Measurements from ENCODE around the gene HRH2.
"Not testable (repeated sequence)": the region's sequence is repeated elsewhere in the genome, so short reads cannot be mapped to it uniquely, and the experiment has no call there.

The HRH2 gene

DNA sequence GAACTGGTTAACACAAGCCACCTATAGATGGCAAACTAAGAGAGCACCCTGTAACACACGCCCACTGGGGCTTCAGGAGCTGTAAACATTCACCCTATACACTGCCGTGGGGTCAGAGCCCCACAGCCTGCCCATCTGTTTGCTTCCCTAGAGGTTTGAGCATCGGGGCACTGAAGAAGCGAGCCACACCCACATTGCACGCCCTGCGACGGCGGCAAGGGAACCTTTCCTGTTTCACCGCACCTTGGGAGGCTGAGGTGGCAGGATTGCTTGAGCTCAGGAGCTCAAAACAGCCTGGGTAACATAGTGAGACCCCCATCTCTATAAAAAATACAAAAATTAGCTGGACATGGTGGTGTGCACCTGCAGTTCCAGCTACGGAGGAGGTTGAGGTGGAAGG is 76.6 kb downstream of the HRH2 start:
- in situ Hi-C loops (cut with MboI; ENCODE audit: low sequenced_read_pairs) = loop anchor here (25.0 kb wide), 1 partner anchor 153 kb away; no protein-coding TSS in a partner anchor

DNA sequence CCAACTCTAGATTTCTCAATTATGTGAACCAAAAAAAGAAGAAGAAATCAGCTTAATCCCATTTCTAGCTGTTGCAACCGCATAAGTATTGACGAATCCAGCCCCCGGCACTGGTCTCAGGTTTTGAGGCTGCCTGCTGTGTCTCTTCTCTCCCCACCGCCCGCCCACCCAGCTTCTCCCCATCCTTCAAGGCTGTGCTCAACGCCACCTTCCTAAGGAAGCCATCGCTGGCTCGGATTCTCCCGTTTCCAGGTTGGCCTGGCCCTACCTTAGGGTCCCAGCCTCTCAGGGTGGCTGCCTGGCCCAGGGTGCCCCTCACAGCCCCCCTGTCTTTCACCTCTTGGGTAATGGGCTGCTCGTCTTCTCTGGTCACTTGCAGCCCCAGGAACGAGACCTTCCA is 77.8 kb downstream of the HRH2 start:
- in situ Hi-C loops (cut with MboI; ENCODE audit: low sequenced_read_pairs) = loop anchor here (25.0 kb wide), 1 partner anchor 152 kb away; no protein-coding TSS in a partner anchor

DNA sequence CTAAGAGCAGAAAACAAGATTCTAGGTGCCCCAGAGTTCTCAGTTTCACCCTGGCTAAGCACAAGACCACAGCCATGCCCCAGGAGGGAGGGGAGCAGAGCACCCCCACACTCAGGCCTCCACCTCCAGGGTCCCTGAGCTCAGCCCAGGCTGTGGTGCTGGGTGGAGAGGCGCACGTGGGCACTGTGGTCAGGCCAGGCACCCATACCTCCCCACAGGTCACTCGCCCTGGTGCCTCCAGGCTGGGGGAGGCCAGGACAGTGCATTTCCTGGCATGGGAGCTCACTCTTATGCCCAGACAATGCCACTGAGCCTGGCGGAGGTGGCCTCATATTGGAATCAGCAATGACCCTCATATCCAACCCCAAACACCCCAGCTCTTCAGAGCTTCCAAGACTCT is 78.8 kb downstream of the HRH2 start:
- in situ Hi-C loops (cut with MboI; ENCODE audit: low sequenced_read_pairs) = loop anchor here (25.0 kb wide), 1 partner anchor 151 kb away; no protein-coding TSS in a partner anchor

DNA sequence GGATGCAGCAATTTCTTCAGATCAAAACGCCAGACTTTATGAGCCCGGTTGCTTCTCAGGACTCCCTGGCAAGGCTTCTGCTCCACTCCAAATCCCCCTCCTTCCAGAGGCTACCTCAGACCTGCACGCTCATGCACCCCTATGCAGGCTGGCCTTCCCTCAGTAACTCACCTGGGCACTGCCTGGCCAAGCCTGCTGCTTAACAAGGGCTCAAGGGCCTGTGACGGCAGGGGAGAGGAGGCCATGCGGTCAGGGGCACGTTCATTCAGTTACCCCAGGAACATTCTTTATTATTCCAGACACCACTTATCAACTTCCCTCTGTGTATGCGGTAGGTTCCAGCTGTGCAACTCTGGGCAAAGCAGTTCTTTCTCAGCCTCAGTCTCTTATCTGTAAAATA is 79.6 kb downstream of the HRH2 start:
- in situ Hi-C loops (cut with MboI; ENCODE audit: low sequenced_read_pairs) = loop anchor here (25.0 kb wide), 1 partner anchor 150 kb away; no protein-coding TSS in a partner anchor

DNA sequence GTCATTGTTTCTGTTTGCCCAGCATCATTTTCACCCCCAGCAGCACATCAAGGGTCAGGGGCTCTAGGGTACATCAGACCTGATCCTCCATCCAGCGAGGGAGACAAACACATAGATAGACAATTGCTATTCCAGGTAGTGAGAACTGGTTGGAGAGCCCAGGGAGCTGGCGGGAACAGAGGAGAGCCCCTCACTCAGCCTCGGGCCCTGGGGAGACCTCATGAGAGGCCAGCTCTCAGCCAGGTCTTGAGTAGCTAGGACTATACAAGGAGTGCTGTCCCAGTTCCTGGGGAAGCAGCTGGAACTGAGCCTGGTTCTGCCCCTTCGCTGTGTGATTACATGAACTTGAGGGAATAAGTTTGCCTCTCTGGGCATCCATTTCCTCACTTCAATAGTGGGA is 80.3 kb downstream of the HRH2 start:
- in situ Hi-C loops (cut with MboI; ENCODE audit: low sequenced_read_pairs) = loop anchor here (25.0 kb wide), 1 partner anchor 149 kb away; no protein-coding TSS in a partner anchor

DNA sequence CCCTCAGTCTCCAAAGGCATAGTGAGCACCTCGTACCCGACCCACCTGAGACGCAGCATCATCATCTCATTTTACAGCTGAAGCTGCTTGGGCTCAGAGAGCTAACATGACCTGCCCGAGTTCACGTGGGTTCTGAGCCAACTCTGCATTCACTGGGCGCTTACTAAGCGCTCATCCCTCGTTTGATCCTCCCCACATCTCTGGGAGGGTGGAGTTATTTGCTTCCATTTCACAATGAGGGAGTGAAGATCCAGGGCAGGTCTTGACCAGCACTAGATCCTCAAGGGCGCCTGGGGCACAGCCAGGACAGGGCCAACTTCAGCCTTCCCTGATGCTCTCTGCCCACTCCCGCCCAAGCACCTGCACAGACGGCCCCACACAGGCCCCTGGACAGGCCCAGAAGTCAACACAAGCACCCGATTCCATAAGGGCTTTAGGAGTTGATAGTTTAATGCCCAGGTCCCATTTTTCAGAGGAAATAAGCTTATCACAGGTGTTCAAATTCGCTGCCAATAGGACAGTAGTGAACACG is 80.8 kb downstream of the HRH2 start:
- in situ Hi-C loops (cut with MboI; ENCODE audit: low sequenced_read_pairs) = loop anchor here (25.0 kb wide), 1 partner anchor 149 kb away; no protein-coding TSS in a partner anchor

DNA sequence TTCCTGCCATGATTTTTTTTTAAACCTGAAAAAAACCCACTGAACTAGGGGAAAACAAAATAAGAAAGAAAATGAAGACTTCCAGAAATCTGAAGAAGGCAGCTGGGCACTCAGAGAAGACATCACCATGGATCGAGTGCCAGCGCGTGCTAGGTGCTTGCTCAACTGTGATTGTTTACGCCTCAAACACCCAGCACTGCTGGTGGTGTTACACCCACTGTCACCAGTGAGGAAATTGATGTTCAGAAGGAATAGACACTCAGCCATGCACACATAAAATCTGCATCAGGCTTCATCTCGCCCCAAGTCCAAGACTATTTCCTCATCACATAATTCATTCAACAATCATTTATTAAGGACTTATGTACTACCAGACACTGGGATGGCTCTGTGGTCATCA is 82.1 kb downstream of the HRH2 start:
- in situ Hi-C loops (cut with MboI; ENCODE audit: low sequenced_read_pairs) = loop anchor here (25.0 kb wide), 1 partner anchor 147 kb away; no protein-coding TSS in a partner anchor

DNA sequence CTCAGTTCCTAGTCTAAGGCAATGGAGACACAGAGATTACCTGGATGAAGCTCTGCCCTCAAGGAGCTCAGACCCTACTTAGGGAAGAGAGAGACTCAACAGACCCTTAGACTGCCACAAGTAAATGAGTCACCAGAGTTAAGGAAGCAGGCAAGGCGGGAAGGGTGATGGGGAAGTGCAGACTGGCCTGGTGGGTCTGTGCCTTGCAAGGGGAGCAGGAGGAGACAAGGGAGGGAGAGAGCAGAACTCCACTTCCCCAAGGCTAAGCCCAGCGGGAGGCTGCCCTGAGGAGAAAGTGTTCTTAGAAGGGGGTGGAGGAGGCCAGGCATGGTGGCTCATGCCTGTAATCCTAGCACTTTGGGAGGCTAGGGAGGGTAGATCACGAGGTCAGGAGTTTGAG is 83.7 kb downstream of the HRH2 start:
- in situ Hi-C loops (cut with MboI; ENCODE audit: low sequenced_read_pairs) = loop anchor here (25.0 kb wide), 1 partner anchor 146 kb away; no protein-coding TSS in a partner anchor

DNA sequence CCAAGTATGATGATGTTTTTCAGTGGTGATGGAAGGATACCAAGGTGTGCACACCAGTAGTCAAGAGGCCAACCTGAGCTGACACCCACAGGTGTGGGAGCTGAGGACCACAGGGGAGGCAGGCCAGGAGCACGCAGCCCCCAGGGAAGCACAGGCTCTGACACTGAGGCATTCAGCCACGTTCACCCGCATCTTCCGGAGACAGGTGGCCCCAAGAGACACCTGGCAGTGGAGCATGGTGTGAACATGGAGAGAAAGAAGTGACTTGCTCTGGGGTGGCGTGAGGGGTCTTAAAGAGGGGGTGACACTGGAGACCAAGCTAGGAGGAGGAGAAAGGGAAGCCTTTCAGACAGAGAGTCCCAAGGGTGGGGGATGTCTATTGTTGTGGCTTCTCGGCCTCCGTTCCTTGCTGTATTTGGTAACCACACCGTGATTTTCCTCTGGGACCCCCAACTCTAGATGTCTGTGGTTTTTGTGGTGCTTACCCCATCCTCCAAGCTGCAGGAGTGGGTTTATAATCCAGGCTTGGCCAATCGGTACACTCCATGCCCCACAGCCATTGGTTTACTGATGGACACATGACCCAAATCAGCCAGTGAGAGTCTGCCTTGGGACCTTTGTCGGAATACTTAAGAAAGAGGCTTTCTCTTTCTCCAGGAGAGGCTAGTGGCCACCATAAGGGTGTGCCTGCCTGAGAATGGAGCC is 84.6 kb downstream of the HRH2 start:
- in situ Hi-C loops (cut with MboI; ENCODE audit: low sequenced_read_pairs) = loop anchor here (25.0 kb wide), 1 partner anchor 145 kb away; no protein-coding TSS in a partner anchor

DNA sequence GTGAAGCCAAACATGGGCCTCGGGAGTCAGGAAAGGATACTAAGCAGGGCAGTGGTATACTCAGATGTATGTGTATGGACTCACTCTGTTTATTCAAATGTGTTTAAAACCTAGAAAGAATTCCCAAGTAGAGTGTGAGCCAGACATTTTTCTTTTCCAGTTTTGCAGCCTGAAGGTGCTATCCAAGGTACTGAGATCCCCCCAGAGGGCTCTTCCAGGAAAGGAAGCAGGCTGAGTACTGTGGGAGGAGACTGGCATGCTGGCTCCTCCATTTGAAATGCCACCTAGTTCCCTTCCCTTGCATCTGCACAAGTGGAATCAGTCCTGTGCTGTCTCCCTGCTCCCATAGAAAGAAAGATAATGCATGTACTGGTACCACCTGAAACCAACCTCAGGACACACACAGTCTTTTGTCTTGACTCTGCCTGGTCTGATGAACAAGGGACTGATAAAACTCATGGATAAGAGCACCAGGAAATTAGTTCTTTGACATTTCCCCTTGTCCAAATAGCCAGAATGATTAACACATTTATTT is 85.9 kb downstream of the HRH2 start:
- in situ Hi-C loops (cut with MboI; ENCODE audit: low sequenced_read_pairs) = loop anchor here (25.0 kb wide), 1 partner anchor 144 kb away; no protein-coding TSS in a partner anchor

DNA sequence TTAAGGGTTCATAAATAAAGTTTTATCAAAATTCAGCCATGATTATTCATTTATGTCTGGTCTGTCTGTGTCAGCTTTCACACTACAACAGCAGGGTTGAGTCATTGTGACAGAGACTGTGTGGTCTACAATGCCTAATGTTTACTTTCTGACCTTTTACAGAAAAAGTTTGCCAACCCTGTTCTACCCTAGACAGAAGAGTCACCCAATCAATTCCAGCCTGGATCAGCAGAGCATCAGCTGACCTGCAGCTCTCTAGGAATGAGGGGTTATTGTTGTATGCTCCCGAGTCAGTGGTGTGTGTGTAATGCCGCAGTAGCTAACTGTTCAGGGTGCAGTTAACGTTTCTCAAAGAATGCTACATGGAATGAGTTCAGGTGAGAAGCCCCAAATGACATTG is 87.3 kb downstream of the HRH2 start:
- in situ Hi-C loops (cut with MboI; ENCODE audit: low sequenced_read_pairs) = loop anchor here (25.0 kb wide), 1 partner anchor 142 kb away; no protein-coding TSS in a partner anchor

DNA sequence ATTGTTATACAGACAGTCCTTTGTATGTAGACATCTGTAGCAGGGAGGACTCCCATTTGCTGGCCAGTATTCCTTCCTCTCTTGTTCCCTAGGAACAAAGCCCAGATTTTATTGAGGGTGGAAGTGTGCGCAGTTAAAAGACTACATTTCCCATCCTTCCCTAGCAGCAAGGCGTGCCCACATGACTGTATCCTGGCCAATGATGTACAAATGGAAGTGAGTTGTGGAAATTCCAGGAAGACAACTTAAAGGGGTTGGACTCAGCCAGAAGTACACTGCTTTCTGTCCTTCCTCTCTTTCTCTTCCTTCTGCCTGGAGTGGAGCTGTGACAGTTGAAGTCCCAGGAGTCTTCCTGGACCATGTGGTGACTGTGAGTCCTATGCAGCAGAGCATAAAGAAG is 89.0 kb downstream of the HRH2 start:
- in situ Hi-C loops (cut with MboI; ENCODE audit: low sequenced_read_pairs) = loop anchor here (25.0 kb wide), 1 partner anchor 140 kb away; no protein-coding TSS in a partner anchor

DNA sequence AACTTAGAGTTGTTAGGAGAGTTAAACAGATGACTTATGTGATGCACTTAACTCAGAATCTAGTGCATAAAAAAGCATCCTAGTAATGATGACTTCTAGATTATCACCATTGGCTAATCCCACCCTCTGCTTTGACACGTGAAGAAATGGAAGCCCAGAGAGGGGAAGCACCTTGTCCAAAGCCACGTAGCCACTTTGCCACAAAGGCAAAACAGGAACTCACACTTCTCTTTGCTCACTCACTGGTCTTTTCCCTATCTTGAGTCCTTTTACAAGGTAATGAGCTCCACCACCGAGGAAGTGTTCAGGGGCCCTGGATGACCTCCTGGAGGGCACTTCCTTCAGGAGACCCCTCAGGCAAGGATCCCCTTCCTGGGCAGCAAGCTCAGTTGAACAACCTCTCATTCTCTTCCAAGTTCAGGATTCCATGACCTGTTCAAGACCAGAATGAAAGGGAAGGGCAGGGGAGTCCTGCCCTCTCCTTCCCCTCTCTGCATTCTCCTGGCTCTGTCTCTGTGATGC is 89.7 kb downstream of the HRH2 start:
- in situ Hi-C loops (cut with MboI; ENCODE audit: low sequenced_read_pairs) = loop anchor here (25.0 kb wide), 1 partner anchor 140 kb away; no protein-coding TSS in a partner anchor

DNA sequence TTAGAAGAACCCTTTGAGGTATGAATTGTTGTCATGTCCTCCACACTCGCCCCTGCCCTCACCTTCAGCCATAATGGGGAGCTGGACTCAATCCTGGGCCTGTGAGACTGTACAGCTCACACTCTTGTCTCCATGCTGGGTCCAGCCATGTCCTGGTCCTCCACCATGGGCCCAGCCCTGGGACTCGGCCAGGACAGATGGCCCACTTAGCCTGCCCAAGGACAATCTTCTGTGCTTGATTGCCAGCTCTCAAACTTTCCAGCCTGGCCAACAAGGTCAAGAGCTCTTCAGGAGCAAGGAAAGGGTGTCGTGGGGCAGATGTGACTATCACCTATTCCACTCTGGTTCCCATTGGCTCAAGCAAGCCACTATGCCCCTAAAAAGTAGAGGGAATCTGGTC is 90.8 kb downstream of the HRH2 start:
- in situ Hi-C loops (cut with MboI; ENCODE audit: low sequenced_read_pairs) = loop anchor here (25.0 kb wide), 1 partner anchor 139 kb away; no protein-coding TSS in a partner anchor

DNA sequence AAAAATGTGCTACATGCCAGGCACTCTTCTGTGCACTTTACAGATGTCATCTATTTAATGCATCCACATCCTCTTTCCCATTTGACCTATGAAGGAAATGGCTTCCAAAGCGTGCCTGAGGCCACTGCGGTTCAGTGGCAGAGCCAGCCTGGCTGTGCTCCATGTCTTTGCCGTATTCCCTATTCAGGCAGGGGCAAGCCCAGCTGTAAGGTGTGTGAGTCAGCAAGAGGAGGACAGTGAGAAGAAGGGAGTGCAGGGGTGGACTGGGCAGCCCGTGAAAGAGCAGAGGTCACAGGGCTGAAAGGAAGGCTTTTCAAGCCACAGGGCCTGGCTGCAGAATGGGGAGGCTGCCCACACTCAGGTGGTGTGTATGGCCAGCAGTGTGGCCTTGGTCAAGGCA is 91.7 kb downstream of the HRH2 start:
- in situ Hi-C loops (cut with MboI; ENCODE audit: low sequenced_read_pairs) = loop anchor here (25.0 kb wide), 1 partner anchor 138 kb away; no protein-coding TSS in a partner anchor

DNA sequence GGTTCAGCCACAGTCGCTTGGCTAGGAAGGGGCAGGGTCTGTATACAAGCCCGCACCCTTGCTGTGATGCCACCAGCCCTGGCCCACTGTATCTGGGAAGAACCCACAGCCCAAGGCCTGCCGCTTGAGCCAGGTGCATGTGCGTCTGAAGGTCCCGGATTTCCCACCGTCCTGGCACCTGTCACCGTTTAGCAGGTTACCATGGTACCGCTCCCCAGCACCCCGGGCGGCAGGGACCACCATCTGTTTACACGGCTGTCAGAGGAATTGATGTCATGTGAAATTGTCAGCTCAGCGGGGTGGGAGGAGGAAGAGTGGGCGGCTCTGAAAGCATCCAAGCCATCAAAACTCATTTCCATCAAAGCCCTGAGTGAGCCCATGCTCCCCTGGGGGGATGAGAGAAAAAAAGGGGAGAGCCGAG is 92.7 kb downstream of the HRH2 start:
- in situ Hi-C loops (cut with MboI; ENCODE audit: low sequenced_read_pairs) = no loop called here

DNA sequence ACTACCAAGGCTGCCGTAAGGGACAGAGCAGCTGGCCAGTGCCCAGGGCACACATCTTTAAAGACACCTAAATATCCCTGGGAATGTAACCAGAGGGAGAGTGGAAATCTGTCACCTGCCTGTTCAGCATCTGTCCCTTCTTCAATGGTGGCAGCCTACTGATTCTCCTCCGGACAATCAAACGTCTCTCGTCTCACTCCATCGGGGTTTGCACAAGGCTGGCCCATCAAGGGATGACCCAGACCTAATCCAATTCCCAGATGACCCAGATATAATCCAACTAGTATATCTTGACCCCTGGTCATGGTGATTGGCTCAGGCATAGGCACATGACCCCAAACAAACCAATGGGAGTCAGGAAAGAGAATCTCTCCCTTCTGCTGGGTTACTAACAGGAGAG is 93.5 kb downstream of the HRH2 start:
- in situ Hi-C loops (cut with MboI; ENCODE audit: low sequenced_read_pairs) = no loop called here

DNA sequence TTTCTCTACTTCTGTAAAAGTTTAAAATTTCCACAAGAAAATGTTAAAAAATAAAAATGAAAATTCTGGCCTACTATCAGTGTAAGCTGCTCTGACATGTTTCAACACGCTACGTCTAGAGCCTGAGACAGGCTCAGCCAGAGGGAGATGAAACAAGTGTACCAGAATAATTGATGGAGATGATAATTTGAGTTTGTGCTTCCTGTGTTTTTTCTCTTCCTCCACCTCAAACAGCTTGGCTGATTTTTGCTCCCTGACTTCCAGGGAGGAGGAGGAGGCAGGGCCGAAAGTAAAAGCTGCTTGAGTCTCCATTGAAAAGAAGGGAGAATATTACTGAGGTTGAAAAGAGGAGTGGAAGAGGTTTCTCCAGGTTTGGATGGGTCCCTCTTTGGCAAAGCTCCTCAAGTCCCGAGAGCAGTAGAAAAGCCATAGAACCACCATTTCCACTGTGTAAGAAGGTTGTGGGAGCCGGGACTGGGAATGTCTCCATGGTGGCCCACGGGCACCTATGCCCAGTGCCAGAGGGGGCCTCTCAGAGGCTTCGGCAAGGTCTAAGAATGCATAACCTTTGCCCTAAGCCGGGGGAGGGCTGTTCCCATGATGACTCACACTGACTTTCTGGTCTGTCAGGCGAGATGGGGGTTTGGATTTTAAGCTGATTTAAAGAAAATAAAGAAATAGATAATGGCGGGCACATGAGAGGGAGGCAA is 95.1 kb downstream of the HRH2 start:
- in situ Hi-C loops (cut with MboI; ENCODE audit: low sequenced_read_pairs) = no loop called here

DNA sequence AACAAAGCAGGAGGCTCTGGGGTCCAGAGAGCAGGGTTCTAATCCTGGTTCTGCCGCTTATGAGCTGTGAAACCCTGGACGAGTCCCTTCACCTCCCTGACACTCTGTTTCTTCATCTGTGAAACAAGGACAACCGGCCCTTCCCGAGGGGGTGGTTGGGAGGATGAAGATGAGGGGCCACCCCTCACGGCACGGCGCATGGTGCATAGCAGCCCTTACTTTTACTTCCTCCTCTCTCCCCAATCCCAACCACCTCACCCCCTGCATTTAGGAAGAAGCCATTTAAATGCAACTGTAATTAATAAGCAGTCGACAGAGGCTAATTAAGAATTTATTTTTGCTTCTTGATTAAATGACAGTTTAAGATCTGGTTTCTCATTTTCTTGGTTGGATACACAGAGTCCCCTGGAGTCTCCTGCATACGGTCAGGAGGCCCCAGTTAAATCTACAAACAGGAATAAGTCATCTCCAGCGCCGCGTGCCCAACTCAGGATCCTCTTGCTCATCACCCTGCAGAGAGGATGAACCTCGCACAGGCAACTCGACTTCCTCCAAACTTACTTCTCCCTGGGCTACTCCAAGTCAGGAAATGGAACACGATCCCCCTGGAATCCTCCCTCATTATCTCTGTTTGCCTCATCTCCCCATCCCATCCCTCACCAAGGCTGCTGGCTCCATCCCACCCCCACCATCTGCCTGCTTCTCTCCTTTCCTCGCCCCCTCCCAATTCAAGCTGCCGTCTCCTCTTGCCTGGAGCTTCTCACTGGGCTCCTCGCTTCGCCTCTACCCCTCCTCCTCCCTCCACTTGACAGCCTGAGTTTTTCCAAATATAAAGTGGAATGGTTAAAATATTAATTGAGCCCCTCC is 95.9 kb downstream of the HRH2 start:
- in situ Hi-C loops (cut with MboI; ENCODE audit: low sequenced_read_pairs) = no loop called here

DNA sequence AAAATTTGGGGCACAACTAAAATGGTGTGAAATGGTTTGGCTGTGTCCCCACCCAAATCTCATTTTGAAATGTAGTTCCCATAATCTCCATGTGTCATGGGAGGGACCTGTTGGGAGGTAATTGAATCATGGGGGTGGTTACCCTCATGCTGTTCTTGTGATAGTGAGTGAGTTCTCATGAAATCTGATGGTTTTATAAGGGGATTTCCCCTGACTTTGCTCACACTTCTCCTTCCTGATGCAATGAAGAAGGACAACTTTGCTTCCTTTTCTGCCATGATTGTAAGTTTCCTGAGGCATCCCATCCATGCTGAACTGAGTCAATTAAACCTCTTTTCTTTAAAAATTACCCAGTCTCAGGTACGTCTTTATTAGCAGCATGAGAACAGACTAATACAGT is 102.1 kb downstream of the HRH2 start:
- in situ Hi-C loops (cut with MboI; ENCODE audit: low sequenced_read_pairs) = not testable (repeated sequence)

Data from HL-60/S4 treated with retinoic acid at 250 ng/mL for 4 days and 3 days (cell line).